ENCODE measurements around the gene PSEN2. TPM values are rescaled to one million over a fixed set of nuclear protein-coding genes. Genes with fewer than 3 reads are reported as not detected.

The PSEN2 gene
- total RNA-seq, 1 experiment from 2014 or later = 45.7 TPM

- DNase-seq (ENCODE audit: low spot score) = no peak
Observed at GRCh38 chr1:226864311-226864710, 6.1 kb upstream of the PSEN2 start.

- DNase-seq (ENCODE audit: low spot score) = no peak
Observed at GRCh38 chr1:226865590-226865989, 4.8 kb upstream of the PSEN2 start.

- no peak for DNase-seq (ENCODE audit: low spot score)
Observed at GRCh38 chr1:226867461-226868054, 2.9 kb upstream of the PSEN2 start.

- DNase-seq (ENCODE audit: low spot score) = no peak
Observed at GRCh38 chr1:226868726-226869125, 1.7 kb upstream of the PSEN2 start.

- DNase-seq (ENCODE audit: low spot score) = no peak
Observed at GRCh38 chr1:226870026-226870400, 403 bp upstream of the PSEN2 start.

- no peak for DNase-seq (ENCODE audit: low spot score)
Observed at GRCh38 chr1:226871636-226872327, 1.4 kb downstream of the PSEN2 start.

- DNase-seq (ENCODE audit: low spot score) = no peak
Observed at GRCh38 chr1:226872437-226872836, 2.0 kb downstream of the PSEN2 start.

- DNase-seq (ENCODE audit: low spot score) = no peak
Observed at GRCh38 chr1:226873771-226874578, 3.6 kb downstream of the PSEN2 start.

GRCh38 chr1:226874579-226875425 is 4.4 kb downstream of the PSEN2 start:
- no peak for DNase-seq (ENCODE audit: low spot score)

- DNase-seq (ENCODE audit: low spot score) = peak; percentile 86
Observed at GRCh38 chr1:226875641-226876295, 5.4 kb downstream of the PSEN2 start.

- DNase-seq (ENCODE audit: low spot score) = no peak
Observed at GRCh38 chr1:226877669-226878068, 7.3 kb downstream of the PSEN2 start.

- no peak for DNase-seq (ENCODE audit: low spot score)
Observed at GRCh38 chr1:226880372-226881287, 10.2 kb downstream of the PSEN2 start.

GRCh38 chr1:226881515-226882185 is 11.2 kb downstream of the PSEN2 start:
- DNase-seq (ENCODE audit: low spot score) = no peak

- no peak for DNase-seq (ENCODE audit: low spot score)
Observed at GRCh38 chr1:226882187-226882586, 11.8 kb downstream of the PSEN2 start.

- peak; percentile 75 for DNase-seq (ENCODE audit: low spot score)
Observed at GRCh38 chr1:226882631-226883409, 12.4 kb downstream of the PSEN2 start.

- DNase-seq (ENCODE audit: low spot score) = no peak
Observed at GRCh38 chr1:226883630-226884029, 13.2 kb downstream of the PSEN2 start.

GRCh38 chr1:226884116-226884625 is 13.8 kb downstream of the PSEN2 start:
- no peak for DNase-seq (ENCODE audit: low spot score)

GRCh38 chr1:226884966-226885820 is 14.8 kb downstream of the PSEN2 start:
- no peak for DNase-seq (ENCODE audit: low spot score)
